Smooth muscle cell (in vitro differentiated cells): ENCODE measurements around the gene HK1. TPM values are rescaled to one million over a fixed set of nuclear protein-coding genes. Genes with fewer than 3 reads are reported as not detected.

Experiments used
- DNase-seq: peaks from one replicate; lab custom pipeline; 2025; ENCODE audit not compliant: unreplicated experiment; lab: John Stamatoyannopoulos, UW
- H2AFZ ChIP-seq: fragments of 200-600 bp; sonication (generic); 2 replicates; pipeline ENCODE4 v1.6.0; 2016; ENCODE audit warnings: antibody characterized with exemption, low read depth, mild to moderate bottlenecking
- H3F3A ChIP-seq: fragments of 200-600 bp; sonication (generic); 2 replicates; pipeline ENCODE4 v1.6.0; 2017; ENCODE audit warnings: antibody characterized with exemption, low read depth
- H3K27ac ChIP-seq: fragments of 200-600 bp; sonication (generic); 2 replicates; pipeline ENCODE4 v1.5.1; 2016; ENCODE audit warnings: low read depth, mild to moderate bottlenecking
- H3K27me3 ChIP-seq: fragments of 200-600 bp; sonication (generic); 2 replicates; pipeline ENCODE4 v1.6.1; 2016; ENCODE audit warnings: low read depth, mild to moderate bottlenecking
- H3K36me3 ChIP-seq: fragments of 200-600 bp; sonication (generic); 2 replicates; pipeline ENCODE4 v1.5.1; 2016; ENCODE audit warnings: low read depth
- H3K4me1 ChIP-seq: fragments of 200-600 bp; sonication (generic); 2 replicates; pipeline ENCODE4 v1.5.1; 2016; ENCODE audit warnings: low read depth
- H3K4me2 ChIP-seq: fragments of 200-600 bp; sonication (generic); 2 replicates; pipeline ENCODE4 v1.6.0; 2016; ENCODE audit warnings: mild to moderate bottlenecking
- H3K4me3 ChIP-seq: fragments of 200-600 bp; sonication (generic); 2 replicates; pipeline ENCODE4 v1.5.1; 2016; ENCODE audit warnings: mild to moderate bottlenecking
- H3K79me2 ChIP-seq: fragments of 200-600 bp; sonication (generic); 2 replicates; pipeline ENCODE4 v1.6.0; 2016; ENCODE audit warnings: low read depth, mild to moderate bottlenecking
- H3K9ac ChIP-seq: fragments of 200-600 bp; sonication (generic); 2 replicates; pipeline ENCODE4 v1.6.0; 2016; ENCODE audit warnings: low read depth
- H3K9me3 ChIP-seq: fragments of 200-600 bp; sonication (generic); replicated peaks from 2 replicates; pipeline ENCODE4 v1.5.1; 2016; ENCODE audit warnings: low read depth
- H4K20me1 ChIP-seq: fragments of 200-600 bp; sonication (generic); 2 replicates; pipeline ENCODE4 v1.6.0; 2016; ENCODE audit warnings: low read depth
- WGBS: methylation state at CpG from one replicate; pipeline ENCODE4 v1.1.7; 2016; ENCODE audit warnings: low lambda C conversion rate; 5-methylcytosine and 5-hydroxymethylcytosine counted together
- polyA plus RNA-seq: library from polyadenylated mRNA; unstranded; fragments of >200 nt; fragmentation: Nextera tagmentation; extraction: Ambion mirVana; gene quantifications from 2 replicates; pipeline ENCODE4 v1.2.1, GENCODE V29; 2016
- total RNA-seq: library from RNA; depleted of rRNA; stranded (reverse); fragments of >200 nt; gene quantifications from 2 replicates; pipeline ENCODE4 v1.2.3, GENCODE V29; 2014
- TF ChIP-seq, protein P1 (sequence below): fragments of 200-600 bp; sonication (generic); IDR thresholded peaks from 2 replicates; pipeline ENCODE4 v1.5.1; 2017; ENCODE audit warnings: borderline replicate concordance, mild to moderate bottlenecking, antibody characterized with exemption; ENCODE audit not compliant: insufficient read depth, poor library complexity, severe bottlenecking

HK1 gene
- total and polyA plus RNA-seq, 2 experiments from 2014 or later, result 62.7 to 123 TPM

DNA sequence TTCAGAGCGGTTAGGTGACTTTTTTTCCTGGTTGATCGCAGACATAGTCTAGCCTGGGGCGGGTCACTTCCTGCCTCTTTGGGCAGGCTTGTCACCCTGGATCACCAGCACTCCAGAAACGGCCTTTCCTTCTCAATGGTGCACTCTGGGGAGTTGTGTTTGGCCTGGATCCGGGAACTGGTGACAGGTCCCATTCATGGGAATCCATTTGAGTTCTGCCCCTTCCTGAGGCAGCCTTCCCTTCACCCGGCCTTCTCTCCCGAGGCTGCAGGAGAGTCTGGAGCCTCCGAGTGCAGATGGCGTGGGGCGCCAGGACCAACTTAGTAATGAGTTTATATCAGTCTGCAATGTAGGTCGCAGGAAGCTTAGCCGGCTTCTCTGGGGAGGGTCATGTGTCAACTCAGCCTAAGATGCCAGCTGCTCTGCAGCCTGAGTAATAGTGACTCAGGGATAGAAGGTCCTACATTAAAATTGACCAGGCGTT is 84.2 kb downstream of the HK1 start:
- Histone ChIP-seq H3K4me2 (peak overlapping the region; percentile 62), H2AFZ (no peak overlapping the region), H3K9ac (no peak overlapping the region), H4K20me1 (peaks cover 96% of the 10 kb centered on the region), H3K4me1 (peaks cover 13% of the 10 kb centered on the region), H3K79me2 (peaks cover 14% of the 10 kb centered on the region), H3K36me3 (no peaks in the 10 kb centered on the region), H3K27me3 (no peaks in the 10 kb centered on the region), H3K27ac (peak overlapping the region; percentile 83), H3F3A (peaks cover 12% of the 10 kb centered on the region), H3K4me3 (no peak overlapping the region), H3K9me3 (no peaks in the 10 kb centered on the region)
- TF ChIP-seq, protein P1, sequence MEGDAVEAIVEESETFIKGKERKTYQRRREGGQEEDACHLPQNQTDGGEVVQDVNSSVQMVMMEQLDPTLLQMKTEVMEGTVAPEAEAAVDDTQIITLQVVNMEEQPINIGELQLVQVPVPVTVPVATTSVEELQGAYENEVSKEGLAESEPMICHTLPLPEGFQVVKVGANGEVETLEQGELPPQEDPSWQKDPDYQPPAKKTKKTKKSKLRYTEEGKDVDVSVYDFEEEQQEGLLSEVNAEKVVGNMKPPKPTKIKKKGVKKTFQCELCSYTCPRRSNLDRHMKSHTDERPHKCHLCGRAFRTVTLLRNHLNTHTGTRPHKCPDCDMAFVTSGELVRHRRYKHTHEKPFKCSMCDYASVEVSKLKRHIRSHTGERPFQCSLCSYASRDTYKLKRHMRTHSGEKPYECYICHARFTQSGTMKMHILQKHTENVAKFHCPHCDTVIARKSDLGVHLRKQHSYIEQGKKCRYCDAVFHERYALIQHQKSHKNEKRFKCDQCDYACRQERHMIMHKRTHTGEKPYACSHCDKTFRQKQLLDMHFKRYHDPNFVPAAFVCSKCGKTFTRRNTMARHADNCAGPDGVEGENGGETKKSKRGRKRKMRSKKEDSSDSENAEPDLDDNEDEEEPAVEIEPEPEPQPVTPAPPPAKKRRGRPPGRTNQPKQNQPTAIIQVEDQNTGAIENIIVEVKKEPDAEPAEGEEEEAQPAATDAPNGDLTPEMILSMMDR, result no peak
- 43% methylated on average over 13 of the region's 13 CpGs for WGBS
- peak; percentile 23 for DNase-seq

DNA sequence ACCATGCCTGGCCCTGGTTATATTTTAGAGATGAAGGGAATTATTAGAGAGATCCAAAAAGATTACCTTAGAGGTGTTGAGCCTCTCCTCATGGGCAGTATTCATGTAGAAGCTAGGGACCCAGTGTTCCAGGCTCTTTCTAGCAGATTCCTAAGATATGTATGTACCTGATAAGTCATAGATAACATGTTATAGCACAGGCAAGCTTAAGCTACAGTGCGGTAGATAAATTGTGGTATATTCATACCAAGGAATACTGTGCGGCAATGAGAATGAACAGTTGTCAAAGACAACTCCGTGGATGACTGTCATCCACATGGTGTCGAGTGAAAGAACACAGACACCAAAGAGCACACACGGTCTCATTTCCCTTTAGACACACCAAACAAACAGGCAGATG is 85.4 kb downstream of the HK1 start:
- Histone ChIP-seq H3K4me3 (no peak overlapping the region), H3K4me2 (peak overlapping the region; percentile 70), H3K4me1 (peaks cover 13% of the 10 kb centered on the region), H3K9ac (peak overlapping the region; percentile 10), H3K27ac (peak overlapping the region; percentile 83), H3K79me2 (peaks cover 3% of the 10 kb centered on the region), H3K27me3 (no peaks in the 10 kb centered on the region), H3K9me3 (no peaks in the 10 kb centered on the region), H4K20me1 (peaks cover 96% of the 10 kb centered on the region), H3F3A (peaks cover 12% of the 10 kb centered on the region), H2AFZ (no peak overlapping the region), H3K36me3 (no peaks in the 10 kb centered on the region)
- TF ChIP-seq, protein P1, result no peak
- WGBS, result 24% methylated on average over 5 of the region's 5 CpGs
- no peak for DNase-seq

DNA sequence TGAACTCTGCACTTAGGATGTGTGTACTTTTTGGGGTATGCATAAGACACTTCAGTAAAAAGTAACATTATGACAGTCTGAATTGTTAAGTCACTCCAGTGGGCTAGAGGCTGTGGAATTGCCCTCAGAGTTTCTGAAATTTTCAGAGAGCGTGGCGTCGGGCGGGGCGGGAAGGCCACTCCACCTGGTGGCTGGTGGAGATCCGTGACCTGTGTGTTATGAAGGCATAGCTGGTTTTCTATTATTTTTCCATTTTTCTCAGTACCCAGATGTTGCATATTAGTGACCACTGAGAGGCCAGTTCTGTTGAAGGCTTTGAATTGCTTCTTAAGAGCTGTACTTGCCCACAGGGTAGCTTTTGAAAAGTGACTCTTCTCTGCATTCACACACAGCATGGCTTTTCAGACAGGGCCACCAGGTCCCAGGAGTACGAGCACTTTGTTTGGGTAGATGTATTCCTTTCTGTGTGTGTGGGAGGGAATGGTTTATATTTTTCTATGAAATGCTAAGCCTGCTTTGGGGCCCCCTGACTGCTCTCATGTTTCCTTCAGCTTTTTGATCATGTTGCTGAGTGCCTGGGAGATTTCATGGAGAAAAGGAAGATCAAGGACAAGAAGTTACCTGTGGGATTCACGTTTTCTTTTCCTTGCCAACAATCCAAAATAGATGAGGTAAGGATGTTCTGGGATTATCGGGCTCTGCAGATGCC is 86.1 kb downstream of the HK1 start:
- Histone ChIP-seq H3K9ac (no peak overlapping the region), H3K36me3 (no peaks in the 10 kb centered on the region), H2AFZ (no peak overlapping the region), H3K4me2 (peak overlapping the region; percentile 70), H3K4me1 (peaks cover 13% of the 10 kb centered on the region), H3F3A (peaks cover 12% of the 10 kb centered on the region), H4K20me1 (peaks cover 95% of the 10 kb centered on the region), H3K27me3 (no peaks in the 10 kb centered on the region), H3K27ac (peak overlapping the region; percentile 83), H3K9me3 (no peaks in the 10 kb centered on the region), H3K79me2 (no peaks in the 10 kb centered on the region), H3K4me3 (no peak overlapping the region)
- 86% methylated on average over 9 of the region's 9 CpGs for WGBS
- TF ChIP-seq, protein P1, result peak; percentile 6
- DNase-seq, result no peak

DNA sequence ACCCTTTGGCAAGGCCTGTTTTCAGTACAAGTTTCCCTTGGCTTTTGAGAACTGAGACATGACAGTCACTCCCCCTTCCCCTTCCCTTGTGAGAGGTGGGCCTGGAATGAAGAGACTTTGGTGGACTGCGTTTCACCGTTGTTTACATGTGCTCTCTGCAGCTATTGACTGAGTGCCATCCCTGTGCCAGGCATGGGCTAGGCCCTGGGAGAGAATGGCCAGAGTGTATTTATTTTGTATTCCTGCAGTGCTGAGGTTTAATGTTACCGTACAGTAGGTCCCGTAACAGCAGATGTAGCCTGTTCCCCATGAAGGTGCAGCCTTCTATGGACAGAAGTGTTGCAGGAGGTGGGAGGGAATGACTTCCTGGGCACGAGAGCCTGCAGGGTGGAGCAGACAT is 88.4 kb downstream of the HK1 start:
- H3K4me3 ChIP-seq, result no peak overlapping the region
- 96% methylated on average over 5 of the region's 5 CpGs for WGBS
- H3F3A ChIP-seq, result peaks cover 4% of the 10 kb centered on the region
- H3K9me3 ChIP-seq, result no peaks in the 10 kb centered on the region
- TF ChIP-seq, protein P1, result no peak
- H3K27me3 ChIP-seq, result no peaks in the 10 kb centered on the region
- no peak overlapping the region for H3K9ac ChIP-seq
- H3K4me2 ChIP-seq, result no peak overlapping the region
- H3K79me2 ChIP-seq, result peaks cover 9% of the 10 kb centered on the region
- no peak overlapping the region for H3K27ac ChIP-seq
- peaks cover 9% of the 10 kb centered on the region for H3K36me3 ChIP-seq
- peaks cover 13% of the 10 kb centered on the region for H3K4me1 ChIP-seq
- H4K20me1 ChIP-seq, result peaks cover 87% of the 10 kb centered on the region
- no peak for DNase-seq
- H2AFZ ChIP-seq, result no peak overlapping the region
